Measurements from ENCODE around the gene TDP2. TPM values are rescaled to one million over a fixed set of nuclear protein-coding genes. Genes with fewer than 3 reads are reported as not detected.

TDP2 gene
- total RNA-seq, 1 donor from 2014 or later = 56.9 TPM

- TF ChIP-seq CTCF (IDR thresholded peaks at IDR 0.05; ENCODE audit: partially characterized antibody, unreplicated experiment) = no peak
- H3K4me1 Mint-ChIP-seq (ENCODE audit: low read depth, unreplicated experiment) = no peaks in the 10 kb centered on the region
- H3K4me3 Mint-ChIP-seq (ENCODE audit: unreplicated experiment) = no peak overlapping the region
- H3K36me3 Mint-ChIP-seq (ENCODE audit: unreplicated experiment) = peaks cover 6% of the 10 kb centered on the region
- H3K27ac Mint-ChIP-seq (ENCODE audit: unreplicated experiment) = no peak overlapping the region
- DNase-seq = no peak
- H3K9me3 Mint-ChIP-seq (ENCODE audit: unreplicated experiment) = peaks cover 2% of the 10 kb centered on the region
- H3K27me3 Mint-ChIP-seq (ENCODE audit: unreplicated experiment) = no peaks in the 10 kb centered on the region
Measured at GRCh38 chr6:24640166-24640565, 26.5 kb downstream of the TDP2 start.

GRCh38 chr6:24636681-24637080 is 30.0 kb downstream of the TDP2 start:
- H3K27me3 Mint-ChIP-seq (ENCODE audit: unreplicated experiment) = no peaks in the 10 kb centered on the region

GRCh38 chr6:24632573-24632972 is 34.1 kb downstream of the TDP2 start:
- Mint-ChIP-seq H3K36me3 (ENCODE audit: unreplicated experiment) (no peaks in the 10 kb centered on the region), H3K4me1 (ENCODE audit: low read depth, unreplicated experiment) (peaks cover 6% of the 10 kb centered on the region), H3K27ac (ENCODE audit: unreplicated experiment) (no peak overlapping the region), H3K9me3 (ENCODE audit: unreplicated experiment) (no peaks in the 10 kb centered on the region), H3K27me3 (ENCODE audit: unreplicated experiment) (no peaks in the 10 kb centered on the region), H3K4me3 (ENCODE audit: unreplicated experiment) (no peak overlapping the region)
- DNase-seq = no peak
- no peak for TF ChIP-seq CTCF (IDR thresholded peaks at IDR 0.05; ENCODE audit: partially characterized antibody, unreplicated experiment)

More at GRCh38 chr6:24636681-24637080, 30.0 kb downstream of the TDP2 start:
- no peak overlapping the region for H3K4me3 Mint-ChIP-seq (ENCODE audit: unreplicated experiment)
- H3K9me3 Mint-ChIP-seq (ENCODE audit: unreplicated experiment) = peaks cover 2% of the 10 kb centered on the region
- DNase-seq = no peak
- H3K27ac Mint-ChIP-seq (ENCODE audit: unreplicated experiment) = no peak overlapping the region
- TF ChIP-seq CTCF (IDR thresholded peaks at IDR 0.05; ENCODE audit: partially characterized antibody, unreplicated experiment) = no peak
- H3K36me3 Mint-ChIP-seq (ENCODE audit: unreplicated experiment) = peaks cover 6% of the 10 kb centered on the region
- peaks cover 3% of the 10 kb centered on the region for H3K4me1 Mint-ChIP-seq (ENCODE audit: low read depth, unreplicated experiment)

GRCh38 chr6:24631671-24632070 is 35.0 kb downstream of the TDP2 start:
- DNase-seq = no peak
- no peak overlapping the region for H3K27ac Mint-ChIP-seq (ENCODE audit: unreplicated experiment)
- no peaks in the 10 kb centered on the region for H3K36me3 Mint-ChIP-seq (ENCODE audit: unreplicated experiment)
- no peaks in the 10 kb centered on the region for H3K27me3 Mint-ChIP-seq (ENCODE audit: unreplicated experiment)
- no peaks in the 10 kb centered on the region for H3K9me3 Mint-ChIP-seq (ENCODE audit: unreplicated experiment)
- no peak for TF ChIP-seq CTCF (IDR thresholded peaks at IDR 0.05; ENCODE audit: partially characterized antibody, unreplicated experiment)
- peaks cover 6% of the 10 kb centered on the region for H3K4me1 Mint-ChIP-seq (ENCODE audit: low read depth, unreplicated experiment)
- H3K4me3 Mint-ChIP-seq (ENCODE audit: unreplicated experiment) = no peak overlapping the region

- Mint-ChIP-seq H3K4me1 (ENCODE audit: low read depth, unreplicated experiment) (peaks cover 6% of the 10 kb centered on the region), H3K27me3 (ENCODE audit: unreplicated experiment) (no peaks in the 10 kb centered on the region), H3K27ac (ENCODE audit: unreplicated experiment) (no peak overlapping the region), H3K4me3 (ENCODE audit: unreplicated experiment) (no peak overlapping the region), H3K9me3 (ENCODE audit: unreplicated experiment) (no peaks in the 10 kb centered on the region), H3K36me3 (ENCODE audit: unreplicated experiment) (no peaks in the 10 kb centered on the region)
- no peak for TF ChIP-seq CTCF (IDR thresholded peaks at IDR 0.05; ENCODE audit: partially characterized antibody, unreplicated experiment)
- DNase-seq = no peak
Measured at GRCh38 chr6:24630856-24631505, 35.7 kb downstream of the TDP2 start.

All from glutamatergic neuron (in vitro differentiated cells).